Suppressor macrophage (primary cell): ENCODE data around the gene MVK.

Experiments used
- DNase-seq, 4 experiments: peaks; one replicate each; pipeline ENCODE4 v3.0.0-alpha.2; 2020 to 2022

Gene MVK

DNA sequence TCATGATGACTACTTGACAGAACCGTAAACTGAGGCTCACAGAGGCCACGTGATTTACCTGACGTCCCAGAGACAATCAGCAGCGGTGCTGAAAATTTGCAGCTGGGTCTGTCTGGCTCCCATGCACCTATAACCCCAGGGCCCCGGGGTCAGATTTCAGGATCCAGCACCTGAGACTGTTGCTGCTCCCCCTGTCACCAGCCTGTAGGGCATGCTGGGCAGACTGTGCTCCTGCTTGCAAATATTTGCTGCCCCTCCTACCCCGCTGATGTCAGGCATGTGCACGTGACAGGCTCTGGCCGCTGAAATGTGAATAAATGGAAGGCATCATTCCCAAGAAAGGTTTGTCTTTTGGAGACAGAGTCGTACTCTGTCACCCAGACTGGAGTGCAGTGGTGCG lies 6.3 kb upstream of the MVK start:
- DNase-seq = no peak

DNA sequence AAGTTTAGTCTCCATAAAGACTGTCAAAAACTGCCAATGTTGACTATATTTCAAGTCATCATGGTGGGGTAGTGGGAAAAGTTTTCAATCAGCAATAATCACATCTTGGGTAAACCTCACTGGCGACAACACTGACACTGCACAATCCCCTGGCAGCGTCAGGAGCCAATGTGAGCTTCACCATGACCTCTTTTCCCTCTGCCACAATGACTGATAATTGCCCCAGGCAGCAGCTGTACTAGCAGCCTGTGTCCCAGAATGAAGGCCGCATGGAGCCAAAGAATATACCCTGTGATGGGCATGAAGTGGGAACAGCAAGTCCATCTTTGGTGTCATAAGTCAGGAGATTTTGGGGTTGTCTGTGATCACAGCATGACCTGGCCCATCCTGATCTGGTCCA lies 5.6 kb upstream of the MVK start:
- no peak for DNase-seq

DNA sequence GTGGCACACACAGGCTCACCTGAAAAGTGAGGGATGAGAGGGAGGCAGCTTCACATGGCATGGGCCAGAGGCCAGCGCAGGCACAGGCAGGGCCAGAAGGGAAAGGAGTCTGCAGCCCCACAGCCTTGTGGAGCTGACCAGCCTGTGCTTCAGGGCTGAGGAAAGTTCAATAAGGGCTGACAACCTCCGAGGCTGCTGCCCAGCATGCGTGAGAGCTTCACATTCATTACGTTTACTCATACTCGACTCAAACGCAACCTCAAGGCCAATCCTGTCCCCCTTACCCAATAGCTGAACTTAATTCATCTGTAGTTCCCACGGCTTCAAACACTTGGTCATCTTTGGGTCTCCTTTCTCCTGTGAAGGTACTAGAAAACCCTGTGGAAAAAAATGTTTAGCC lies 5.1 kb upstream of the MVK start:
- no peak for DNase-seq

DNA sequence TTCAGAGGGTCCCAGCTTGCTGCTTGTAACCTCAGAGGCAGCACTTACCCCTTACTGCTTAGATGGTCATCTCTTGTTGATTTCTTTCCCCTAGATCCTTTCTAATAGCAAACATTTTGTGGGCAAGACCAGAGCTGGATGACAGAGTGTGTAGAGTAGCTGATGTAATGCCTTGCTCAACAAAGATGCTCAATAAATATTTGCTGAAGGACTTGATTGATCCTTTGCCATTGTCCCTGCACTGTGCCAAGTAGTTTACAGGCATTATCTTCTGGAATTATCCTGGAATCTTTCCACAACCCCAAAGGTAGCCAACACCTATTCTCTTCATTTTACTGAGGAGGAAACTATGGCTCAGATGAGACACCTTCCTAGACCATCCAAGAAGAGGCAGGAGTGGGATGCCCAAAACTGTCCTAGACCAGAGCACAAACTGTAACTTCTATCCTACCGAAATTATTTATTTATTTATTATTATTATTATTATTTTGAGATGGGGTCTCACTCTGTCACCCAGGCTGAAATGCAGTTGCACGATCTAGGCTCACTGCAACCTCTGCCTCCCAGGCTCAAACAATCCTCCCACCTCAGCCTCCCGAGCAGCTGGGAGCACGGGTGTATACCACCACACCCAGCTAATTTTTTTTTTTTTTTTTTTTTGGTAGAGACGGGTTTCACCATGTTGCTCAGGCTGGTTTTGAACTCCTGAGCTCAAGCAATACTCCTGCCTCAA lies 1.7 kb upstream of the MVK start:
- DNase-seq = no peak

DNA sequence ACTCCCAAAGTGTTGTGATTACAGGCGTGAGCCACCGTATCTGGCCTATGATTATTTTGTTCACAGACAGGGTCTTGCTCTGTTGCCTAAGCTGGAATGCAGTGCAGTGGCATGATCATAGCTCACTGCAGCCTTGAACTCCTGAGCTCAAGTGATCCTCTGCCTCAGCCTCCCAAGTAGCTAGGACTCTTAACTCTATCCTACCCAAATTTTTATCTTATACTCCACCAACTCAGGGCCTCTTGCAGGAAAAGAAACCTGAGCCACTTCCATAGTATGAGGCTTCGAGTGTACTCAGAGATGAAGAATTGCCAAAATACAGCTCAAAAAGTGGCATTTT lies 1.1 kb upstream of the MVK start:
- no peak for DNase-seq

DNA sequence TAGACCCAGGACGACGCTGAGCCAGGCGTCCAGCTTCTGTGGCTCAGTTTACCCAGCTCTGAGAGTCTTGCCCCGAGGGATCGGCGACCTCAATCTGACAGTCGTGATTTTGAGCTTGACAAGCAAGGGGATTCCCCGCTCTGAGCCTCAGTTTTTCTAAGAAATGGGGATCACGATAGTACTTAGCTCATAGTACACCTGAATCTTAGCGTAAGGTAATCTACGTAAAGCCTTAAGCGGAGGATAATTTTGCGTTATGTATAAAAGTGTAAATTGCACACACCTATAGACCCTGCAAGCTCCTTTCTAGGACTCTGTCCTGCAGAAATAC lies 285 bp downstream of the MVK start:
- DNase-seq = no peak

DNA sequence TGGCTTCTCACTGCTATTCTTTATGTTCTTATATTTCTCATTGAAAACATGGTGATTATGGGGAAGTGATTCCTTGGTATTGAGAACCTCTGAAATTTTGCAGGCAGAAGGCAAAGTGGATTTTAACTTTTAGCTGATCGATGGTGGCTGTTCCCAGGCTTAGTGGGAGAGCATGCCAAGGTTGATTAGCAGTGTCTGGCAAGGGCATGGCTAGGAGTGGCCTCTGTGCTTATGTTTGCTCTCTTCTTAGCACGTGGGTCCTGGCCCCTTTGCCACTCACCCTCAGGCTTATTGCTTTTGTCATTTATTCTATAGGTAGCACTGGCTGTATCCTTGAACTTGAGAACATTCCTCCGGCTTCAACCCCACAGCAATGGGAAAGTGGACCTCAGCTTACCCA lies 2.1 kb downstream of the MVK start:
- no peak for DNase-seq

DNA sequence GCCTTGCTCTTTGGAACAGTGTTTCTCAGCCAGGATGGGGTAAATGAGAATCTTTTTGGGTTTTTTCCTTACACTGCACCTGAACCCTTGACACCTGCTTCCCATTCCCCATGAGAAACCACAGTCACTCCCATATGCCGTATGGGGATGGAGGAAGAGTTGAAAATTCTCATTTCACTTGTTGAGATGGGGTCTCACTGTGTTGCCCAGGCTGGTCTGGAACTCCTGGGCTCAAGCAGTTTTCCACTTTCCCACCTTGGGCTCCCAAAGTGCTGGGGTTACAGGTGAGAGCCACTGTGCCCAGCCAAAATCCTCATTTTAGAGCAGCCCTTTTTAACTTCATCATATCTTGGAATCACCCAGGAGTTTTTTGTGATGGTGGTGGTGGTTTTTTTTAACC lies 3.7 kb downstream of the MVK start:
- no peak for DNase-seq

DNA sequence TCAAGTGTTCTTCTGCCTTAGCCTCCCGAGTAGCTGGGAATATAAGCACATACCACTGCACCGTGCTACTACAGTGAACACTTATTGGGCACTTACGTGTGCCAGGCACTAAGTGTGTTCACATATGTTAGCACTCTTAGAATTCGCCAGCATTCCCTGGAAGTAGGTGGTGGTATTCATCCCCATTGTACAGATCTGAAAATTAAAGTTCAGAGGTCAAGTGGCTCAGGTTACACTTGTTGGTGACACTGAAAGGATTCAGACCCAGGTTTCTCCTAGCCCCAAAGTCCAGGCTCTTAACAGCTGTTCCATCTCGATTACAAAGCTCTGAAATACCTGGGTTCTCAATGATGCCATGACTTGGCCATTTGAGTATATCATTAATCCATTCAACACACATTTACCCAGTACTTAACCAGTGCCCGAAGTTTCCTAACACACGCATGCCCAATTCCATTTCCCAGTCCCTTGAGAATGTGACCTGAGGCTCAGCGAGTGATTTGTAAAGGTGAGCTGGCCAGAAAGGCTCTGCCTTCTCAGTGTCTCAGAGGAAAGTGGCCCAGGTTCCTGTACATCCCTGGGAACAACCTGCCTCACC lies 4.8 kb downstream of the MVK start:
- DNase-seq = no peak

DNA sequence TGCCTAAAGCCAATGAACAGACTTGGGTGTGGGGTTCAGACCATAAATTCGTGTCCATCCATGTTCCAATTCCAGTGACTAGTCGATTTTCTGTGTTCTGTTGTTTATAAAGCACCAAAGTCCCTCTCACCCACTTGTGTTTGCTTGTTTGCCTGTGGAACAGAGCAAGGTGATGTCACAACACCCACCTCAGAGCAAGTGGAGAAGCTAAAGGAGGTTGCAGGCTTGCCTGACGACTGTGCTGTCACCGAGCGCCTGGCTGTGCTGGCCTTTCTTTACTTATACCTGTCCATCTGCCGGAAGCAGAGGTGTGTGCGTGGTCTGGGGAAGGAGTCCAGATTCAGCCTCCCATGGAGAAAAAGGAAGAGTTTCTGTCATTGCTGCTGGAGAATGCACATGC lies 6.0 kb downstream of the MVK start:
- DNase-seq = no peak

DNA sequence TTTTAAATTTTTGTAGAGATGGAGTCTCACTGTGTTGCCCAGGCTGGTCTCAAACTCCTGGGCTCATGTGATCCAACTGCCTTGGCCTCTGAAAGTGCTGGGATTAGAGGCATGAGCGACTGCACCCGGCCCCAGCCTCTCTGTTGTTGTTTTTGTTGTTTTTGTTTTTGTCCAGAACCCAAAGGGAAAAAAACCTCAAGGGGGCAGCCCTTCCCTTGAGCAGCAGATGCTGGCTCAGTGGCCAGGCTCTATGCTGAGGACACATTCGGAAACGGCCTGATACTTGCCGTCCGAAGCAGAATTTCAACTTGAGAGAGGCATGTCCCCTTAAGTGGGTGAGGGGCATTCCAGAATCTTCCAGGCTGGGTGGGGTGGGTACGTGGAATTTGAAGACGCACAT lies 6.7 kb downstream of the MVK start:
- no peak for DNase-seq

DNA sequence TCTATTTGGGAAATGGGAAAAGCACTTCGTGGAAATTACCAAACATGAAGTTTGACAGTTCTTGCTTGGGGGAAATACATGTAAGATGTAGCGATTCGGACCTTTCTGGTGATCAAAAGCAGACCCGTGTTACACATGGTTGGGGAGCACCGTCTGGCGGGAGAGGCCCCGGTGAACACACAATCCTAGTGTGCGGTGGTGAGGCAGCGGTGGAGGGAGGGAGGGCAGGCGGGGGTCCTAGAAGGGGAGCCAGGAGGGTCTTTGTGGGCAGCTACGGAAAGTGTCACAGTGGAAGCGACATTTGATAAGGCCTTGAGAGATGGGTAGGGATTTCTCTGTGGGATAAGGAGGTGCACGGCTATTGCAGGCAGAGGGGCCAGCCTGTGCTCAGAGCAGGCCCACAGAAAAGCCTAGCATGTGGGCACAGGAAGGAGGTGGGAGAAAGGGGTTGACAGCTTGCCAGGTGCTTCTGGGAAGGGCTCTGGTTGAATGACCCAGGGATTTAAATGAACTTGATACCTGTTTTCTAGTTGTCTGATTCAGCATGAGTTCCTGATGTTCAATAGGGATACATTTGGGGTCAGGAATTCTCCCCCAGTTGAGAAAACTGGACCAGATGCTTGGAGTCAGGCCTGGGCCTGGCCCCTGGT lies 7.2 kb downstream of the MVK start:
- no peak for DNase-seq

DNA sequence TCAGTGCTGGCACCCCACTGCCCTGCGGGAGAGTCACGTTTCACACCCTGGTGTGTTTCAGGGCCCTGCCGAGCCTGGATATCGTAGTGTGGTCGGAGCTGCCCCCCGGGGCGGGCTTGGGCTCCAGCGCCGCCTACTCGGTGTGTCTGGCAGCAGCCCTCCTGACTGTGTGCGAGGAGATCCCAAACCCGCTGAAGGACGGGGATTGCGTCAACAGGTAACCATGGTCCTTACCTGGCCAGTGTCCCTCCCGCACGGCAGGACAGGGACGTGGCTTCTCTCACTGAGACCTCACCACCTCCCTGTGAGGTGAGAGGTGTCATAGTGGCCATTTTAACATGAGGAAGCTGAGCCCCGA lies 7.7 kb downstream of the MVK start:
- no peak for DNase-seq

DNA sequence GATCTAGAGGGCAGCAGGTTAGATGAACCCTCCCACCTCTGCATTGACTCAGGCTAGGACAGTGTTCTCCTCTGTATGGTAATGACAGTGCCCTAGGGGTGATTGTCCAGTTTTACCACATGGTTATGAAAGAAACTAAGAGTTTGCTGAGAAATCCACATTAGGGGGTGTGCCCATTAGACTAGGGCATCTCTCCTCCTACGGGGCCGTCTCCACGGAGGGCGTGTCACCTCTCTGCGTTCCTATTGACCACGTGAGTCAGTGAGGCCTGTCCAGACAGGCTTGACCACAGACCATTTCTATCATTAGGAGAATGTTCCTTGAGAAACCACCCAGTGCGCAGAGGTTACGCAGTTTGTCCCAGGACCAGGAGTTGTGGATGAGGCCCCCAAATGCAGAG lies 8.3 kb downstream of the MVK start:
- no peak for DNase-seq

DNA sequence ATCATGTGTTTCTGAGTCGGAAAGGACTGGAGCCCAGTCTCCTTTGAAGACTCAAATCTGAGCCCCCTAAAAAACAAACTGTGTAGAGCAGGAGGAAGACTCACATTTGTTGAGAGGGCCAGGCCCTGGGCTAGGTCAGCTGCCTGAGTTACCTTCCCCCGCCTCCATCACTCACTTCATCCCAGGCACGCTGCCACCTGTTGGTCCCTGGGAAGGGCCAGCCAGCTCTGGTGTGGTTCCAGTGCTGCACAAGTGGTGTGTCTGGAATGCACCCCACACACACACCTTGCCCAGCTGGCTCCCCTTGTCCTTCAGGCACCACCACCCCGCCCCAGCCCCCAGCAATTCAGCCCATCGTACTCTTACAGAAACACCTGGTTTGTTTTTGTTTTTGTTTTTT lies 9.0 kb downstream of the MVK start:
- DNase-seq = no peak

DNA sequence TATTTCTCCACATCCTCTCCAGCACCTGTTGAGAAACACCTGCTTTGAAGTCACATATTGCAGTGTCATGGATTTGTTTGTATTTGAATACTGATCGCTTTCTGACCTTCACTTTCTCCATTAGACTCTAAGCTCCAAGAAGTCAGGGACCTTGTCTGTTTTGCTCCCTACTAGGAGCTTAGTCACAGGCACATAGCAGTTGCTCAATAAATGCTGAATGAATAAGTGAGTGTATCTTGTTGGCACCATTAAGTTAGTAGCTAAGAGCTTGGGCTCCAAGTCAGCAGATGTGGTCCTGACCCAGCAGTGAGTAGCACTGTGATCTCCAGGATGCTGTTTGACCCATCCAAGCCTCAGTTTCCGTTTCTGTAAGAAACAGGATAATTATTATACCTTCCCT lies 10.1 kb downstream of the MVK start:
- DNase-seq = no peak

DNA sequence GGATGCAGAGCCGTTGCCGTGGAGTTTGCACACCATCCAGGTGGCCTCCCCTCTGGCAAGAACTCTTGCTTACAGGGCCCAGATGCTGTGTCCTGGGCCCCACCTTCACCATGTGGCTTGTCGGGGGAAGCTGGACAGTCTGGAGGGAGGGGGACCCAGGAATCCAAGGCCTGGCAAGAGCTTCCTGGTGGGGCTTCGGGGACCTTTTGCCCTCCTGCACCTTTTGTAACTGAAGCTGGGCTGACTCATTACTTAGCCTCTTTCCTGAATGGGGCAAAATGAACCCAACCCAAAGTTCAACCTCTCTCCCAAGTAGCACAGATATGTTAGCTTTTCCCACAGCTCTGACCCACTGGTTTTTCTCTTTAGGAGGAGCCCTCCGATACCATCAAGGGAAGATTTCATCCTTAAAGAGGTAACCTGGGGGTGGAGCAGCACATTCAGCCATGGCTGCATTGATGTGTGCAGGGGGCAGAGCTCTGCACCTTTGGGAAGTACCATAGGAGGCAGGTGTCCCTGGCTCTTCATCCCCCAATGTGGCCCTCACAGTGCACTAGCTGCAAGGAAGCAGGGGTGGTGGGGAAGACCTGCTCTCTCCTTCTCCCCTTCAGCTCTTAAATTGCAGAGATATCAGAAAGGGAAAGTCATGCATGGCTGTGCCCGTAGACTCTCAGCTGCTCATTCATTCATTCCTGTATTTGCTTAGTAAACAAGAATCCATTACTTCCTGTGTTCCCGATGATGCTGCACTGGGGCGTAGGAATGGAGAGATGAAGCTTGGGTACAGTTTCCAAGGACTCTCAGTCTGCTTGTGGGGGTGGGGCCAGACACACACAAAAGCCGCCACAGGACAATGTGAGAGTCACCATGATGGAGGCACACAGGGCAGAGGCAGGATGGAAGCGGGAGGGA lies 13.0 kb downstream of the MVK start:
- no peak for DNase-seq

DNA sequence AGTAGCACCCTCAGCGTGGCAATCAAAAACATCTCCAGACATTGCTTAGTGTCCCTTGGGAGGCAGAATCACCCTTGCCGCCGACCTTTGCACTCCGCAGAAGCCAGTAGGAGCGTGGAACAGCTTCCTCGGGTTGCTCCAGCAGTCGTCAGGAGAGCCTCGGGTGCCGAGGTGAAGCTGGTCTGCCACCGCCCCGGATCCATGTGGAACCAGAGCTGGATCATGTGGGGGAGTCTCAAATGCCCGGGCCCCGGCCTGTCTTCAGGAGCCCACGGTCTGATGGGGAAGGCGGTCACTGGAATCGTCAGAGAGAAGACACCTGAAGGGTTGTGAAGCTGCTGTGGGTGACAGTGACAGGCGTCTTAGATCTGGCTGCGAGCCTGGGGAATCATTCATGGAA lies 14.3 kb downstream of the MVK start:
- no peak for DNase-seq

DNA sequence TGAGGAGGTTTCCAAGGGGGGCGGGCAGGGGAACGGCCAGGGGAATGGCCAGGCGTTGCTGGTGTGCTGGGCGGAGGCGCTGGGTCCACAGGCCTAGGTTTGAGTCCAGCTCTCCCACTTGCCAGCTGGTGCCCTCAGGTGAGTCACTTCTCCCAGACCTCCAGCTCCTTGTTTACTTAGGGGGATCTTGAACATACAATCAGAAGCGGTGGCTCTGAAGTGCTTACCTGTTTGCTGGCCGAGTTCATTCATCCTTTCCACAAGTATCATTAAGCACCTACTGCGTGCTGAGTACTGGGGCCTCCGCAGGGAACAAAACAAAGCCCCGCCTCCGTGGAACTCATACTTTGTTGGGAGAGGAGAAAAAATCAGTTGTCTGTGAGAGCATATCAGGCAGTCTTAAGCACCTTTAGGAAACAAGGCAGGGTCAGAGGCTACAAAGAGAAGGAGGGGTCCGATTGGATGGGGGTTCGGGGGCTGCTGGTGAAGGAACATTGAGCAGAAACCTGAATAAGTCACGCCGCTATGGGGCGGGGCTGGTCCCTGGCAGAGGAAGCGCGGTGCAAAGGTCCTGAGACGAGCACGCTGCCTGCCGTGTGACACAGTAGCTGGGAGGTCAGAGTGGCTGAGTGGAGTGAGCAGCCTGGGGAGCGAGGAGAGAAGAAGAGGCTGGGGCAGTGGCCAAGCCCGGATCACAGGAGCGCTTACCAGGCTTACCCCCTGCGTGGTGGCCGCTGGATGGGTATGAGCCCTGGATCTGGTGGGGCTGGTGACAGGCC lies 15.1 kb downstream of the MVK start:
- no peak for DNase-seq

DNA sequence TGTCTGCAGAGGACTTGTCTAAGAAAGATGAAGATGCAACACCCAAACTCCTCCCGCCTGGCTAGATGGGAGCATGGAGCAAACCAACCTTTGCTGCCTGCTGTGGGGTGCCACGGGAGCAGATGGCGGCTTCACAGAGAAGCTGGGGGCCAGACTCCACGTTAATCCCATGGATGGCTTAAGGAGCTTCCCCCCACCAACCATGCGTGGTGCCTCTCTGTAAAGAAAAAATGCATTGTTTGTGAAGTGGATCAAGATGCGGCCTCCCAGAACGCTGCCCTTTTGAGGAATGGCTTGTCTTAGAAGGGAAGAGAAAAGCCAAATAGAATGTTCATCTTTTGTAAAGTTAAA lies 15.6 kb downstream of the MVK start:
- no peak for DNase-seq

DNA sequence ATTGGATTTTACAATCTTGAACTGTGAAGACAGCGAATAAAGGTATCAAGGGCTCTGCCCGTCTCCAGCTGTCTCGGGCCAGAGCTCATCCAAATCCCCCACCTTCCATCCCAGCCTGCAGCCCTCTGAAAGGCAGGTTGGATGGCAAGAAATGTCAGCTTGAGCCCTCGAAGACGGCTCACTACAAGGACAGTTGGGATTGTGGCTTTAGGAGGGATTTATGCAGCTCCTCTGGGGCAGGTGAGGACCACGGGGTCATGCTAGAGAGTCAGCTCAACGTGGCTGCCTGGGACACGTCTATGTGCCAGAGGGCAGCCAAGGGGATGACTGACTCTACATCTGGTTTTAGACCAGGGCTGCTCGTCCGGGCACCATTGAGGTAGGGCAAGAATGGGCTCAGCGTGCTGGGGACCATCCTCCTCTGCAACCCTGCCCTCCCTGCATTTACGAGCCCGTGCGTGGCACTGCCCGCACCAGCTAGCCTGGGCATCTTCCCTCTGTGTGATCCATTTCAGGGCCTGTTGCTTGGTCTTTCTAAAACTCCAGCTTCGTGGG lies 16.2 kb downstream of the MVK start:
- DNase-seq = no peak

DNA sequence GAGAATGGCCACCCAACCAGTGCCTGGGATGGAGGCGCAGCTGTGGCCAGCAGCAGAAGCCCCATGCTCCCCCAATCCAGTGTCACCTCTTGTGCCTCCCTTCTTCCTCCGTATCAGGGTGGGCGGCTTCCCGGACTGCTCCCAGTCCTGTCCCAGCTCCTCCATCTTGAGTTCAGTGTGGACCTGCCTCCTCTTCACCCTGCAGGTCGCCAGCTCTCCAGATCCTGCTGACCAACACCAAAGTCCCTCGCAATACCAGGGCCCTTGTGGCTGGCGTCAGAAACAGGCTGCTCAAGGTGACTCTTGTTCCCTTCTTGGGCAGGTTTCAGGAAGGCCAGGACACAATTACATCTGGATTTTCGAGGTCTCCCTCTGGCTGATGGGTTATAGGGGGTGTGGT lies 17.0 kb downstream of the MVK start:
- DNase-seq = no peak

DNA sequence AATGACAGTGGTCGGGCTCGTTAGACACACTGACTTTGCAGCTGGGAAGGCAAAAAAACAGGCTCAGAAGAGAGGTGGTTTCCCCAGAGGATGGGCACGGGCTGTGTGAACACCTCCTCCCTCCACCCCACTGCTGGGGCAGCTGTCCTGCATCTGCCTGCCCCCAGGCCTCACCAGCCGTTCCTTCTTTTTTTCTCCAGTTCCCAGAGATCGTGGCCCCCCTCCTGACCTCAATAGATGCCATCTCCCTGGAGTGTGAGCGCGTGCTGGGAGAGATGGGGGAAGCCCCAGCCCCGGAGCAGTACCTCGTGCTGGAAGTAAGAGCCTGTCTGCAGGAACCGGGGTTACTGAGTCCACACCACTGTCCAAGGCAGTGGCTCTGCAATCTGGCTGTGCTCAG lies 17.4 kb downstream of the MVK start:
- DNase-seq = no peak
